Neuronal stem cell (in vitro differentiated cells): ENCODE results near the gene SLCO3A1.

Source experiments
- DNase-seq: peaks from one replicate; pipeline ENCODE4 v3.0.0-alpha.2; 2013; ENCODE audit warnings: low spot score
- H2AFZ ChIP-seq: one replicate; pipeline ENCODE4 v1.6.1; 2013; ENCODE audit warnings: mild to moderate bottlenecking, low read length, inconsistent platforms
- H2AK5ac ChIP-seq: 2 replicates; pipeline ENCODE4 v1.6.1; 2013; ENCODE audit warnings: low read depth, mild to moderate bottlenecking, inconsistent platforms, low read length, moderate library complexity, mixed read lengths
- H2BK120ac ChIP-seq: 2 replicates; pipeline ENCODE4 v1.6.1; 2013; ENCODE audit warnings: low read depth, mild to moderate bottlenecking, inconsistent platforms, low read length, moderate library complexity, mixed read lengths
- H2BK12ac ChIP-seq: one replicate; pipeline ENCODE4 v1.6.1; 2013; ENCODE audit warnings: low read length, inconsistent platforms
- H2BK15ac ChIP-seq: 2 replicates; pipeline ENCODE4 v1.6.1; 2013; ENCODE audit warnings: mild to moderate bottlenecking, low read length, inconsistent platforms, mixed read lengths
- H2BK5ac ChIP-seq: one replicate; pipeline ENCODE4 v1.6.1; 2013; ENCODE audit warnings: inconsistent platforms, mild to moderate bottlenecking, low read length, moderate library complexity
- H3K14ac ChIP-seq: one replicate; pipeline ENCODE4 v1.6.1; 2013; ENCODE audit warnings: low read length, inconsistent platforms
- H3K18ac ChIP-seq: 2 replicates; pipeline ENCODE4 v1.6.1; 2013; ENCODE audit warnings: low read length, inconsistent platforms
- H3K23ac ChIP-seq: 2 replicates; pipeline ENCODE4 v1.6.1; 2013; ENCODE audit warnings: low read depth, mild to moderate bottlenecking, mixed read lengths, low read length, inconsistent platforms; ENCODE audit not compliant: poor library complexity
- H3K27ac ChIP-seq: replicated peaks from 3 replicates; pipeline ENCODE4 v1.5.1; 2013; ENCODE audit warnings: low read length, inconsistent platforms
- H3K27me3 ChIP-seq, 3 experiments: 2 replicates each; pipeline ENCODE4 v1.6.1; 2013; ENCODE audit warnings: low read length in 3 of 3, mild to moderate bottlenecking in 2 of 3, inconsistent platforms in 1 of 3, low read depth in 1 of 3, mixed read lengths in 1 of 3, moderate library complexity in 1 of 3; ENCODE audit not compliant: control insufficient read depth in 3 of 3, insufficient read depth in 3 of 3
- H3K36me3 ChIP-seq, 2 donors: replicated peaks in 1 of 2; 2 replicates each; pipeline ENCODE4 v1.6.1; 2013; ENCODE audit warnings: low read length in 2 of 2; ENCODE audit not compliant: control insufficient read depth in 2 of 2, insufficient read depth in 2 of 2
- H3K4ac ChIP-seq: 2 replicates; pipeline ENCODE4 v1.6.1; 2013; ENCODE audit warnings: inconsistent platforms, mild to moderate bottlenecking, low read length, moderate library complexity
- H3K4me1 ChIP-seq, 2 donors: 1 replicate in 1 of 2; 2 replicates in 1 of 2; pipeline ENCODE4 v1.6.1; 2013; ENCODE audit warnings: low read length in 2 of 2, low read depth in 1 of 2; ENCODE audit not compliant: control insufficient read depth in 2 of 2, insufficient read depth in 1 of 2
- H3K4me2 ChIP-seq: one replicate; pipeline ENCODE4 v1.6.1; 2013; ENCODE audit warnings: mild to moderate bottlenecking, low read length, inconsistent platforms; ENCODE audit not compliant: insufficient read depth, poor library complexity, severe bottlenecking
- H3K4me3 ChIP-seq, 2 donors: 2 replicates each; pipeline ENCODE4 v1.5.1; 2013; ENCODE audit warnings: low read length in 2 of 2, mild to moderate bottlenecking in 2 of 2, inconsistent platforms in 1 of 2, moderate library complexity in 1 of 2
- H3K79me1 ChIP-seq: one replicate; pipeline ENCODE4 v1.6.1; 2013; ENCODE audit warnings: low read depth, mild to moderate bottlenecking, inconsistent platforms, low read length, moderate library complexity
- H3K9ac ChIP-seq: one replicate; pipeline ENCODE4 v1.6.1; 2013; ENCODE audit warnings: mild to moderate bottlenecking, low read depth, low read length, inconsistent platforms; ENCODE audit not compliant: poor library complexity
- H3K9me3 ChIP-seq, 2 donors: replicated peaks in 1 of 2; 2 replicates each; pipeline versions ENCODE3 to v1.6.1; 2013; ENCODE audit warnings: low read length in 2 of 2, mild to moderate bottlenecking in 2 of 2, inconsistent platforms in 1 of 2, low read depth in 1 of 2, mixed read lengths in 1 of 2, moderate library complexity in 1 of 2; ENCODE audit not compliant: control insufficient read depth in 2 of 2, insufficient read depth in 1 of 2
- H4K8ac ChIP-seq: one replicate; pipeline ENCODE4 v1.6.1; 2013; ENCODE audit warnings: low read depth, mild to moderate bottlenecking, inconsistent platforms, low read length, moderate library complexity
- H4K91ac ChIP-seq: one replicate; pipeline ENCODE4 v1.6.1; 2013; ENCODE audit warnings: low read length, low read depth, mild to moderate bottlenecking, inconsistent platforms; ENCODE audit not compliant: poor library complexity
- WGBS, 2 donors: extraction: QIAGEN DNeasy Blood & Tissue Kit; methylation state at CpG; one replicate each; pipeline ENCODE4 v1.1.7; 2013; ENCODE audit warnings: missing lambda C conversion rate in 2 of 2, mixed read lengths in 1 of 2; ENCODE audit not compliant: insufficient read length in 2 of 2, insufficient replicate concordance in 1 of 2; ENCODE audit errors: extremely low coverage in 2 of 2; 5-methylcytosine and 5-hydroxymethylcytosine counted together

The SLCO3A1 gene

GRCh38 chr15:92111751-92112150 lies 258.2 kb downstream of the SLCO3A1 start:
- H3K27ac ChIP-seq: no peak overlapping the region
- H3K4me1 ChIP-seq: peaks cover 0 to 5% of the 10 kb centered on the region in 2 donors
- no peak overlapping the region for H4K91ac ChIP-seq
- H3K4me2 ChIP-seq: no peak overlapping the region
- H3K4me3 ChIP-seq: no peak overlapping the region
- H3K18ac ChIP-seq: no peak overlapping the region
- no peak overlapping the region for H4K8ac ChIP-seq
- H3K79me1 ChIP-seq: no peaks in the 10 kb centered on the region
- H2BK5ac ChIP-seq: no peak overlapping the region
- H2BK120ac ChIP-seq: no peak overlapping the region
- no peak overlapping the region for H3K14ac ChIP-seq
- H2AFZ ChIP-seq: no peak overlapping the region
- no peak overlapping the region for H2BK15ac ChIP-seq
- no peak for DNase-seq
- peaks cover 0 to 15% (median 0%) of the 10 kb centered on the region in 3 experiments for H3K27me3 ChIP-seq
- no peak overlapping the region for H2AK5ac ChIP-seq
- H2BK12ac ChIP-seq: no peak overlapping the region
- no peak overlapping the region for H3K9ac ChIP-seq
- WGBS, 2 donors: no CpG with 5 or more reads among the region's 1 CpG
- no peak overlapping the region for H3K4ac ChIP-seq
- no peak overlapping the region for H3K23ac ChIP-seq
- H3K36me3 ChIP-seq: no peaks in the 10 kb centered on the region
- no peaks in the 10 kb centered on the region for H3K9me3 ChIP-seq

GRCh38 chr15:92112180-92112579 lies 258.7 kb downstream of the SLCO3A1 start:
- Histone ChIP-seq H3K4ac (no peak overlapping the region), H3K9ac (no peak overlapping the region), H3K23ac (no peak overlapping the region), H2BK5ac (no peak overlapping the region), H2AFZ (no peak overlapping the region), H4K91ac (no peak overlapping the region), H3K9me3 (no peaks in the 10 kb centered on the region), H3K27me3 (peaks cover 0 to 14% (median 0%) of the 10 kb centered on the region in 3 experiments), H3K79me1 (no peaks in the 10 kb centered on the region), H4K8ac (no peak overlapping the region), H2BK15ac (no peak overlapping the region), H2BK12ac (no peak overlapping the region), H3K14ac (no peak overlapping the region), H3K36me3 (no peaks in the 10 kb centered on the region), H2BK120ac (no peak overlapping the region), H3K18ac (no peak overlapping the region), H3K4me1 (peaks cover 0 to 7% of the 10 kb centered on the region in 2 donors), H3K4me2 (no peak overlapping the region), H3K27ac (no peak overlapping the region), H3K4me3 (no peak overlapping the region), H2AK5ac (no peak overlapping the region)
- WGBS, 2 donors: no CpG with 5 or more reads among the region's 3 CpGs
- DNase-seq: no peak

GRCh38 chr15:92112711-92113110 lies 259.2 kb downstream of the SLCO3A1 start:
- no peak for DNase-seq
- no peaks in the 10 kb centered on the region for H3K9me3 ChIP-seq
- H3K4ac ChIP-seq: no peak overlapping the region
- no peak overlapping the region for H2AFZ ChIP-seq
- H3K4me1 ChIP-seq: peaks cover 0 to 9% of the 10 kb centered on the region in 2 donors
- H3K23ac ChIP-seq: no peak overlapping the region
- no peak overlapping the region for H2BK120ac ChIP-seq
- H3K27me3 ChIP-seq: peaks cover 0 to 9% (median 0%) of the 10 kb centered on the region in 3 experiments
- no peak overlapping the region for H3K14ac ChIP-seq
- H3K79me1 ChIP-seq: no peaks in the 10 kb centered on the region
- no peak overlapping the region for H2AK5ac ChIP-seq
- H4K8ac ChIP-seq: no peak overlapping the region
- no peak overlapping the region for H3K9ac ChIP-seq
- no peaks in the 10 kb centered on the region for H3K36me3 ChIP-seq
- no CpG with 5 or more reads among the region's 3 CpGs for WGBS, 2 donors
- H2BK5ac ChIP-seq: no peak overlapping the region
- no peak overlapping the region for H2BK15ac ChIP-seq
- H3K4me2 ChIP-seq: no peak overlapping the region
- no peak overlapping the region for H4K91ac ChIP-seq
- H3K27ac ChIP-seq: no peak overlapping the region
- no peak overlapping the region for H2BK12ac ChIP-seq
- no peak overlapping the region for H3K18ac ChIP-seq
- H3K4me3 ChIP-seq: no peak overlapping the region

GRCh38 chr15:92113832-92114231 lies 260.3 kb downstream of the SLCO3A1 start:
- no peak overlapping the region for H3K4me2 ChIP-seq
- no peak overlapping the region for H3K14ac ChIP-seq
- H3K27me3 ChIP-seq: peaks cover 0 to 1% (median 0%) of the 10 kb centered on the region in 3 experiments
- H3K9ac ChIP-seq: no peak overlapping the region
- H3K27ac ChIP-seq: no peak overlapping the region
- no peak overlapping the region for H2AFZ ChIP-seq
- no peak overlapping the region for H2BK15ac ChIP-seq
- no peak overlapping the region for H3K4ac ChIP-seq
- H2BK12ac ChIP-seq: no peak overlapping the region
- no peaks in the 10 kb centered on the region for H3K9me3 ChIP-seq
- peaks cover 0 to 12% of the 10 kb centered on the region in 2 donors for H3K4me1 ChIP-seq
- H3K18ac ChIP-seq: no peak overlapping the region
- no peak overlapping the region for H2BK120ac ChIP-seq
- H3K36me3 ChIP-seq: no peaks in the 10 kb centered on the region
- no peak overlapping the region for H3K23ac ChIP-seq
- H3K79me1 ChIP-seq: no peaks in the 10 kb centered on the region
- no peak overlapping the region for H2AK5ac ChIP-seq
- no peak overlapping the region for H4K8ac ChIP-seq
- H3K4me3 ChIP-seq: no peak overlapping the region
- WGBS, 2 donors: no CpG with 5 or more reads among the region's 3 CpGs
- no peak overlapping the region for H4K91ac ChIP-seq
- H2BK5ac ChIP-seq: no peak overlapping the region
- no peak for DNase-seq
